ENCODE data around the gene ARHGAP25.

The ARHGAP25 gene

GRCh38 chr2:68753318-68753717 is 18.7 kb downstream of the ARHGAP25 start:
- Mint-ChIP-seq H3K4me1 (peaks cover 90% of the 10 kb centered on the region), H3K27me3 (no peaks in the 10 kb centered on the region), H3K36me3 (peaks cover 67% of the 10 kb centered on the region), H3K9me3 (peaks cover 12% of the 10 kb centered on the region), H3K27ac (peak overlapping the region; percentile 88), H3K4me3 (peak overlapping the region; percentile 52)
- CTCF ChIA-PET = interaction anchor here (0.5 to 7.6 kb wide), 15 partner anchors 8 to 300 kb away, joined by 3 to 82 read pairs (median 20); no protein-coding TSS in a partner anchor
- peak; percentile 47 for DNase-seq

- CTCF ChIA-PET = interaction anchor here (0.6 to 5.6 kb wide), 6 partner anchors 8 to 1041 kb away, joined by 4 to 55 read pairs (median 4); no protein-coding TSS in a partner anchor
- Mint-ChIP-seq H3K4me3 (peak overlapping the region; percentile 8), H3K27me3 (no peaks in the 10 kb centered on the region)
Observed at GRCh38 chr2:68755071-68755470, 20.5 kb downstream of the ARHGAP25 start.

GRCh38 chr2:68756178-68756577 is 21.6 kb downstream of the ARHGAP25 start:
- Mint-ChIP-seq H3K9me3 (peaks cover 12% of the 10 kb centered on the region), H3K27ac (no peak overlapping the region)

More at GRCh38 chr2:68755071-68755470, 20.5 kb downstream of the ARHGAP25 start:
- H3K36me3 Mint-ChIP-seq = peaks cover 72% of the 10 kb centered on the region
- peaks cover 12% of the 10 kb centered on the region for H3K9me3 Mint-ChIP-seq
- DNase-seq = no peak
- H3K4me1 Mint-ChIP-seq = peaks cover 90% of the 10 kb centered on the region
- peak overlapping the region; percentile 56 for H3K27ac Mint-ChIP-seq

GRCh38 chr2:68757081-68757480 is 22.5 kb downstream of the ARHGAP25 start:
- peaks cover 86% of the 10 kb centered on the region for H3K4me1 Mint-ChIP-seq
- H3K9me3 Mint-ChIP-seq = peaks cover 12% of the 10 kb centered on the region
- DNase-seq = no peak
- CTCF ChIA-PET = interaction anchor here (0.9 to 2.0 kb wide), 5 partner anchors 9 to 168 kb away, joined by 3 to 7 read pairs (median 4); no protein-coding TSS in a partner anchor
- H3K4me3 Mint-ChIP-seq = no peak overlapping the region
- H3K27ac Mint-ChIP-seq = no peak overlapping the region
- peaks cover 69% of the 10 kb centered on the region for H3K36me3 Mint-ChIP-seq
- H3K27me3 Mint-ChIP-seq = no peaks in the 10 kb centered on the region

More at GRCh38 chr2:68756178-68756577, 21.6 kb downstream of the ARHGAP25 start:
- Mint-ChIP-seq H3K4me3 (no peak overlapping the region), H3K27me3 (no peaks in the 10 kb centered on the region), H3K36me3 (peaks cover 67% of the 10 kb centered on the region), H3K4me1 (peaks cover 86% of the 10 kb centered on the region)
- DNase-seq = no peak
- CTCF ChIA-PET = interaction anchor here (0.9 to 2.0 kb wide), 8 partner anchors 10 to 169 kb away, joined by 4 to 7 read pairs (median 4); no protein-coding TSS in a partner anchor

- H3K4me3 Mint-ChIP-seq = no peak overlapping the region
- CTCF ChIA-PET = interaction anchor here (0.9 to 4.3 kb wide), 2 partner anchors 9 to 296 kb away, joined by 3 to 55 read pairs; no protein-coding TSS in a partner anchor
- no peak for DNase-seq
Observed at GRCh38 chr2:68762100-68762499, 27.5 kb downstream of the ARHGAP25 start.

GRCh38 chr2:68762665-68763064 is 28.1 kb downstream of the ARHGAP25 start:
- peaks cover 32% of the 10 kb centered on the region for H3K36me3 Mint-ChIP-seq
- H3K4me1 Mint-ChIP-seq = peaks cover 89% of the 10 kb centered on the region
- CTCF ChIA-PET = interaction anchor here (0.8 to 4.3 kb wide), 4 partner anchors 10 to 297 kb away, joined by 3 to 55 read pairs (median 4); no protein-coding TSS in a partner anchor

More at GRCh38 chr2:68762100-68762499, 27.5 kb downstream of the ARHGAP25 start:
- Mint-ChIP-seq H3K27me3 (no peaks in the 10 kb centered on the region), H3K9me3 (peaks cover 2% of the 10 kb centered on the region), H3K27ac (peak overlapping the region; percentile 86), H3K36me3 (peaks cover 37% of the 10 kb centered on the region), H3K4me1 (peaks cover 87% of the 10 kb centered on the region)

GRCh38 chr2:68764041-68764805 is 29.6 kb downstream of the ARHGAP25 start:
- Mint-ChIP-seq H3K27me3 (no peaks in the 10 kb centered on the region), H3K9me3 (no peaks in the 10 kb centered on the region), H3K4me1 (peaks cover 91% of the 10 kb centered on the region), H3K4me3 (peak overlapping the region; percentile 77), H3K27ac (peak overlapping the region; percentile 99), H3K36me3 (peaks cover 26% of the 10 kb centered on the region)
- no peak for DNase-seq
- CTCF ChIA-PET = interaction anchor here (0.7 to 4.3 kb wide), 10 partner anchors 9 to 147 kb away, joined by 3 to 55 read pairs (median 4); no protein-coding TSS in a partner anchor

More at GRCh38 chr2:68762665-68763064, 28.1 kb downstream of the ARHGAP25 start:
- no peak for DNase-seq
- no peaks in the 10 kb centered on the region for H3K27me3 Mint-ChIP-seq
- H3K9me3 Mint-ChIP-seq = no peaks in the 10 kb centered on the region
- H3K4me3 Mint-ChIP-seq = no peak overlapping the region
- H3K27ac Mint-ChIP-seq = peak overlapping the region; percentile 86

GRCh38 chr2:68764806-68765311 is 30.2 kb downstream of the ARHGAP25 start:
- H3K27me3 Mint-ChIP-seq = no peaks in the 10 kb centered on the region
- H3K4me3 Mint-ChIP-seq = peak overlapping the region; percentile 77
- peaks cover 27% of the 10 kb centered on the region for H3K36me3 Mint-ChIP-seq
- H3K9me3 Mint-ChIP-seq = no peaks in the 10 kb centered on the region
- DNase-seq = no peak
- CTCF ChIA-PET = interaction anchor here (0.7 to 4.3 kb wide), 10 partner anchors 9 to 147 kb away, joined by 3 to 55 read pairs (median 4); no protein-coding TSS in a partner anchor
- peaks cover 93% of the 10 kb centered on the region for H3K4me1 Mint-ChIP-seq
- H3K27ac Mint-ChIP-seq = peak overlapping the region; percentile 99

GRCh38 chr2:68765739-68766375 is 31.2 kb downstream of the ARHGAP25 start:
- H3K4me3 Mint-ChIP-seq = peak overlapping the region; percentile 71
- no peak for DNase-seq
- H3K27ac Mint-ChIP-seq = peak overlapping the region; percentile 99
- CTCF ChIA-PET = interaction anchor here (0.8 to 2.5 kb wide), 9 partner anchors 9 to 144 kb away, joined by 3 to 20 read pairs (median 5); partner anchors contain the start of gene ARHGAP25
- peaks cover 34% of the 10 kb centered on the region for H3K36me3 Mint-ChIP-seq
- H3K9me3 Mint-ChIP-seq = no peaks in the 10 kb centered on the region
- peaks cover 98% of the 10 kb centered on the region for H3K4me1 Mint-ChIP-seq
- H3K27me3 Mint-ChIP-seq = no peaks in the 10 kb centered on the region

- peaks cover 98% of the 10 kb centered on the region for H3K4me1 Mint-ChIP-seq
- H3K27ac Mint-ChIP-seq = peak overlapping the region; percentile 99
- H3K27me3 Mint-ChIP-seq = no peaks in the 10 kb centered on the region
- H3K9me3 Mint-ChIP-seq = no peaks in the 10 kb centered on the region
- DNase-seq = peak; percentile 78
- CTCF ChIA-PET = interaction anchor here (0.8 to 2.5 kb wide), 9 partner anchors 9 to 143 kb away, joined by 3 to 20 read pairs (median 5); partner anchors contain the start of gene ARHGAP25
- peaks cover 36% of the 10 kb centered on the region for H3K36me3 Mint-ChIP-seq
- H3K4me3 Mint-ChIP-seq = peak overlapping the region; percentile 71
Observed at GRCh38 chr2:68766376-68766845, 31.8 kb downstream of the ARHGAP25 start.

- no peaks in the 10 kb centered on the region for H3K9me3 Mint-ChIP-seq
- H3K4me1 Mint-ChIP-seq = peaks cover 98% of the 10 kb centered on the region
- H3K36me3 Mint-ChIP-seq = peaks cover 39% of the 10 kb centered on the region
- CTCF ChIA-PET = interaction anchor here (0.9 to 2.5 kb wide), 11 partner anchors 10 to 142 kb away, joined by 3 to 20 read pairs (median 4); partner anchors contain the start of gene ARHGAP25
- peak overlapping the region; percentile 71 for H3K4me3 Mint-ChIP-seq
- H3K27ac Mint-ChIP-seq = peak overlapping the region; percentile 99
- DNase-seq = peak; percentile 75
- no peaks in the 10 kb centered on the region for H3K27me3 Mint-ChIP-seq
Observed at GRCh38 chr2:68767031-68767961, 32.7 kb downstream of the ARHGAP25 start.

- Mint-ChIP-seq H3K4me3 (peak overlapping the region; percentile 71), H3K9me3 (no peaks in the 10 kb centered on the region), H3K27me3 (no peaks in the 10 kb centered on the region), H3K27ac (peak overlapping the region; percentile 99), H3K4me1 (peaks cover 98% of the 10 kb centered on the region), H3K36me3 (peaks cover 46% of the 10 kb centered on the region)
- no peak for DNase-seq
- CTCF ChIA-PET = interaction anchor here (0.9 to 2.5 kb wide), 10 partner anchors 10 to 142 kb away, joined by 3 to 17 read pairs (median 4); partner anchors contain the start of gene ARHGAP25
Observed at GRCh38 chr2:68767996-68768395, 33.4 kb downstream of the ARHGAP25 start.
